HT1080 (cell line): ENCODE measurements around the gene PRKCG. TPM values are rescaled to one million over a fixed set of nuclear protein-coding genes. Genes with fewer than 3 reads are reported as not detected.
"Not testable (repeated sequence)": the region's sequence is repeated elsewhere in the genome, so short reads cannot be mapped to it uniquely, and the experiment has no call there.

Source experiments
- DNase-seq: peaks from one replicate; pipeline ENCODE4 v3.0.0-alpha.2; 2015; ENCODE audit warnings: low read depth
- total RNA-seq: library from RNA; depleted of rRNA; stranded (reverse); fragments of >200 nt; shearing (Covaris generic); gene quantifications from 2 replicates; pipeline ENCODE4 v1.2.3, GENCODE V29; 2014; rRNA removed

The PRKCG gene
- total RNA-seq, 1 experiment from 2014 or later = not detected

GRCh38 chr19:53942001-53942786 lies 60.2 kb downstream of the PRKCG start:
- no peak for DNase-seq

GRCh38 chr19:53944416-53944815 lies 62.4 kb downstream of the PRKCG start:
- no peak for DNase-seq

- no peak for DNase-seq
Observed at GRCh38 chr19:53944933-53945332, 62.9 kb downstream of the PRKCG start.

- DNase-seq = peak; percentile 47
Observed at GRCh38 chr19:53945441-53945840, 63.4 kb downstream of the PRKCG start.

GRCh38 chr19:53945998-53946397 lies 64.0 kb downstream of the PRKCG start:
- DNase-seq = no peak

- peak; percentile 21 for DNase-seq
Observed at GRCh38 chr19:53947624-53948023, 65.6 kb downstream of the PRKCG start.

- not testable (repeated sequence) for DNase-seq
Observed at GRCh38 chr19:53948611-53949010, 66.6 kb downstream of the PRKCG start.

- peak; percentile 21 for DNase-seq
Observed at GRCh38 chr19:53951436-53951835, 69.4 kb downstream of the PRKCG start.

- no peak for DNase-seq
Observed at GRCh38 chr19:53951947-53952346, 70.0 kb downstream of the PRKCG start.

- no peak for DNase-seq
Observed at GRCh38 chr19:53953383-53953782, 71.4 kb downstream of the PRKCG start.

Other genes starting within 250 kb of the PRKCG start
- not detected in 2 replicates for gene NLRP12, start 57.9 kb upstream of the PRKCG start, total RNA-seq
- gene MYADM, start 14.3 kb upstream of the PRKCG start, total RNA-seq = 10.4 and 29.4 TPM in 2 replicates
- not detected in 2 replicates for gene CACNG7, start 27.1 kb downstream of the PRKCG start, total RNA-seq
- gene CACNG8, start 80.7 kb downstream of the PRKCG start, total RNA-seq = 0.45 and 1.4 TPM in 2 replicates
- gene CACNG6, start 109.4 kb downstream of the PRKCG start, total RNA-seq = 0.23 TPM in 1 of 2 replicates, not detected in the other
- gene VSTM1, start 181.7 kb downstream of the PRKCG start, total RNA-seq = 0.74 and 0.84 TPM in 2 replicates
- gene TARM1, start 199.2 kb downstream of the PRKCG start, total RNA-seq = not detected in 2 replicates
- gene OSCAR, start 218.6 kb downstream of the PRKCG start, total RNA-seq = 0.19 and 1.2 TPM in 2 replicates
- 40.8 and 67.5 TPM in 2 replicates for gene NDUFA3, start 220.7 kb downstream of the PRKCG start, total RNA-seq
- gene TFPT, start 233.5 kb downstream of the PRKCG start, total RNA-seq = 17.6 and 19.7 TPM in 2 replicates
- 102 and 104 TPM in 2 replicates for gene PRPF31, start 233.6 kb downstream of the PRKCG start, total RNA-seq